Effector memory CD4-positive, alpha-beta T cell (primary cell): ENCODE measurements around the gene EIF4E1B.

ENCODE experiments used
- DNase-seq, 3 donors: peaks; one replicate each; pipeline ENCODE4 v3.0.0-alpha.2; 2020
- H3K27ac ChIP-seq: 2 replicates; pipeline ENCODE4 v1.7.0; 2013; ENCODE audit warnings: mild to moderate bottlenecking, low read length, moderate library complexity; ENCODE audit not compliant: insufficient read depth, poor library complexity, severe bottlenecking
- H3K27me3 ChIP-seq: replicated peaks from 2 replicates; pipeline ENCODE4 v1.7.0; 2013; ENCODE audit warnings: mild to moderate bottlenecking, low read length; ENCODE audit not compliant: insufficient read depth, control insufficient read depth, poor library complexity, severe bottlenecking
- H3K36me3 ChIP-seq: 2 replicates; pipeline ENCODE4 v1.7.0; 2013; ENCODE audit warnings: mild to moderate bottlenecking, low read length, moderate library complexity; ENCODE audit not compliant: control insufficient read depth, insufficient read depth
- H3K4me1 ChIP-seq: 2 replicates; pipeline ENCODE4 v1.7.0; 2013; ENCODE audit warnings: low read length, mild to moderate bottlenecking; ENCODE audit not compliant: control insufficient read depth, insufficient read depth, poor library complexity, severe bottlenecking
- H3K4me3 ChIP-seq: 2 replicates; pipeline ENCODE4 v1.7.0; 2013; ENCODE audit warnings: low read length, low read depth, mild to moderate bottlenecking; ENCODE audit not compliant: insufficient read depth, poor library complexity, severe bottlenecking
- H3K9me3 ChIP-seq: 2 replicates; pipeline ENCODE4 v1.7.0; 2013; ENCODE audit warnings: mild to moderate bottlenecking, low read length, moderate library complexity; ENCODE audit not compliant: control insufficient read depth

The EIF4E1B gene

GRCh38 chr5:176644878-176645670 lies 14.6 kb downstream of the EIF4E1B start:
- Histone ChIP-seq H3K36me3 (no peaks in the 10 kb centered on the region), H3K9me3 (no peaks in the 10 kb centered on the region), H3K27me3 (no peaks in the 10 kb centered on the region), H3K4me3 (no peak overlapping the region), H3K27ac (no peak overlapping the region), H3K4me1 (peaks cover 23% of the 10 kb centered on the region)
- DNase-seq: no peak

- no peaks in the 10 kb centered on the region for H3K36me3 ChIP-seq
- no peaks in the 10 kb centered on the region for H3K9me3 ChIP-seq
- peaks cover 23% of the 10 kb centered on the region for H3K4me1 ChIP-seq
- DNase-seq: no peak
- H3K27me3 ChIP-seq: no peaks in the 10 kb centered on the region
- peak overlapping the region; percentile 61 for H3K27ac ChIP-seq
- H3K4me3 ChIP-seq: peak overlapping the region; percentile 62
Measured at GRCh38 chr5:176646049-176646706, 15.7 kb downstream of the EIF4E1B start.

- no peaks in the 10 kb centered on the region for H3K36me3 ChIP-seq
- peak overlapping the region; percentile 62 for H3K4me3 ChIP-seq
- H3K27ac ChIP-seq: peak overlapping the region; percentile 61
- peaks cover 23% of the 10 kb centered on the region for H3K4me1 ChIP-seq
- DNase-seq: no peak
- no peaks in the 10 kb centered on the region for H3K27me3 ChIP-seq
- no peaks in the 10 kb centered on the region for H3K9me3 ChIP-seq
Measured at GRCh38 chr5:176646707-176647029, 16.2 kb downstream of the EIF4E1B start.

GRCh38 chr5:176647030-176647842 lies 16.8 kb downstream of the EIF4E1B start, which contains the start of gene TSPAN17:
Gene TSPAN17 (plus strand): TSS chr5:176647484. CDS start chr5:176647616, 132 bp downstream.
- Histone ChIP-seq H3K27me3 (no peaks in the 10 kb centered on the region), H3K36me3 (no peaks in the 10 kb centered on the region), H3K4me3 (peak within 1 kb of the TSS; percentile 62), H3K4me1 (peaks cover 23% of the 10 kb centered on the region), H3K9me3 (no peaks in the 10 kb centered on the region), H3K27ac (peak within 1 kb of the TSS; percentile 61)
- peak; percentile 97 to 99 (median 99) for DNase-seq

- Histone ChIP-seq H3K4me3 (peak overlapping the region; percentile 62), H3K27ac (peak overlapping the region; percentile 61), H3K27me3 (no peaks in the 10 kb centered on the region), H3K4me1 (peaks cover 23% of the 10 kb centered on the region), H3K36me3 (no peaks in the 10 kb centered on the region), H3K9me3 (no peaks in the 10 kb centered on the region)
- DNase-seq: no peak
Measured at GRCh38 chr5:176647843-176648473, 17.5 kb downstream of the EIF4E1B start.

GRCh38 chr5:176648474-176649194 lies 18.2 kb downstream of the EIF4E1B start:
- Histone ChIP-seq H3K9me3 (no peaks in the 10 kb centered on the region), H3K4me3 (peak overlapping the region; percentile 62), H3K27me3 (no peaks in the 10 kb centered on the region), H3K27ac (peak overlapping the region; percentile 61), H3K4me1 (peaks cover 23% of the 10 kb centered on the region), H3K36me3 (peaks cover under 1% of the 10 kb centered on the region)
- DNase-seq: no peak

GRCh38 chr5:176650354-176650884 lies 19.9 kb downstream of the EIF4E1B start:
- Histone ChIP-seq H3K4me3 (no peak overlapping the region), H3K36me3 (peaks cover 7% of the 10 kb centered on the region), H3K9me3 (no peaks in the 10 kb centered on the region), H3K27me3 (no peaks in the 10 kb centered on the region), H3K4me1 (peaks cover 23% of the 10 kb centered on the region), H3K27ac (no peak overlapping the region)
- DNase-seq: no peak

- no peak for DNase-seq
- Histone ChIP-seq H3K9me3 (no peaks in the 10 kb centered on the region), H3K36me3 (peaks cover 7% of the 10 kb centered on the region), H3K4me3 (no peak overlapping the region), H3K4me1 (peaks cover 20% of the 10 kb centered on the region), H3K27ac (no peak overlapping the region), H3K27me3 (no peaks in the 10 kb centered on the region)
Measured at GRCh38 chr5:176651472-176651980, 21.1 kb downstream of the EIF4E1B start.

- H3K9me3 ChIP-seq: no peaks in the 10 kb centered on the region
- H3K27ac ChIP-seq: no peak overlapping the region
- peaks cover 18% of the 10 kb centered on the region for H3K4me1 ChIP-seq
- DNase-seq: no peak
- H3K27me3 ChIP-seq: no peaks in the 10 kb centered on the region
- H3K4me3 ChIP-seq: no peak overlapping the region
- peaks cover 7% of the 10 kb centered on the region for H3K36me3 ChIP-seq
Measured at GRCh38 chr5:176652136-176652535, 21.7 kb downstream of the EIF4E1B start.
